ENCODE data around the gene CDC42BPB. TPM values are rescaled to one million over a fixed set of nuclear protein-coding genes. Genes with fewer than 3 reads are reported as not detected.

CDC42BPB gene
- total RNA-seq, 4 donors from 2014 or later: 30.0 to 64.3 (median 32.6) TPM

- in situ Hi-C loops (cut with MboI; ENCODE audit: low sequenced_read_pairs in 4 of 4) (no loop called here), intact Hi-C loops (cut with DNase I; ENCODE audit: low total_unique reads) (no loop called here)
- TF ChIP-seq CTCF (IDR thresholded peaks at IDR 0.05 in 4 of 5, conservative IDR thresholded peaks at IDR 0.05 in 1 of 5) (no peak), POLR2A (IDR thresholded peaks at IDR 0.05) (no peak)
- Histone ChIP-seq H3K9me3 (no peaks in the 10 kb centered on the region), H3K27me3 (no peaks in the 10 kb centered on the region), H3K4me1 (peaks cover 21 to 24% of the 10 kb centered on the region in 2 donors), H3K27ac (no peak overlapping the region), H3K36me3 (no peaks in the 10 kb centered on the region), H3K4me3 (no peak overlapping the region)
- no peak for ATAC-seq
- no peak for DNase-seq
These were observed 13.9 kb downstream of the CDC42BPB start for GRCh38 chr14:103043257-103044015.

- Histone ChIP-seq H3K27ac (no peak overlapping the region), H3K27me3 (no peaks in the 10 kb centered on the region), H3K4me3 (no peak overlapping the region), H3K9me3 (no peaks in the 10 kb centered on the region), H3K36me3 (no peaks in the 10 kb centered on the region), H3K4me1 (peaks cover 15 to 19% of the 10 kb centered on the region in 2 donors)
- intact Hi-C loops (cut with DNase I; ENCODE audit: low total_unique reads) (no loop called here), in situ Hi-C loops (cut with MboI; ENCODE audit: low sequenced_read_pairs in 4 of 4) (no loop called here)
- TF ChIP-seq CTCF (IDR thresholded peaks at IDR 0.05 in 4 of 5, conservative IDR thresholded peaks at IDR 0.05 in 1 of 5) (no peak), POLR2A (IDR thresholded peaks at IDR 0.05) (no peak)
- DNase-seq (no peak), ATAC-seq (no peak)
These were observed 15.9 kb downstream of the CDC42BPB start for GRCh38 chr14:103041464-103041863.

- H3K36me3 ChIP-seq: no peaks in the 10 kb centered on the region
- H3K27ac ChIP-seq: peak overlapping the region in 1 of 4 donors; percentile 2
- intact Hi-C loops (cut with DNase I; ENCODE audit: low total_unique reads): no loop called here
- in situ Hi-C loops (cut with MboI; ENCODE audit: low sequenced_read_pairs in 4 of 4): no loop called here
- H3K4me1 ChIP-seq: peaks cover under 1 to 3% of the 10 kb centered on the region in 2 donors
- H3K27me3 ChIP-seq: no peaks in the 10 kb centered on the region
- DNase-seq (no peak), ATAC-seq (no peak)
- no peak overlapping the region for H3K4me3 ChIP-seq
- H3K9me3 ChIP-seq: no peaks in the 10 kb centered on the region
- no peak for TF ChIP-seq CTCF (IDR thresholded peaks at IDR 0.05 in 4 of 5, conservative IDR thresholded peaks at IDR 0.05 in 1 of 5)
- TF ChIP-seq POLR2A (IDR thresholded peaks at IDR 0.05): no peak
These were observed 23.7 kb downstream of the CDC42BPB start for GRCh38 chr14:103033681-103034096.

- Histone ChIP-seq H3K27ac (no peak overlapping the region), H3K4me1 (peaks cover 3 to 8% of the 10 kb centered on the region in 2 donors)
- in situ Hi-C loops (cut with MboI; ENCODE audit: low sequenced_read_pairs in 4 of 4): no loop called here
These were observed 25.4 kb downstream of the CDC42BPB start for GRCh38 chr14:103031956-103032355.

More at GRCh38 chr14:103031956-103032355, 25.4 kb downstream of the CDC42BPB start:
- TF ChIP-seq POLR2A (IDR thresholded peaks at IDR 0.05): no peak
- no peak for TF ChIP-seq CTCF (IDR thresholded peaks at IDR 0.05 in 4 of 5, conservative IDR thresholded peaks at IDR 0.05 in 1 of 5)
- ATAC-seq: no peak
- intact Hi-C loops (cut with DNase I; ENCODE audit: low total_unique reads): no loop called here
- Histone ChIP-seq H3K4me3 (no peak overlapping the region), H3K36me3 (no peaks in the 10 kb centered on the region), H3K27me3 (no peaks in the 10 kb centered on the region), H3K9me3 (no peaks in the 10 kb centered on the region)
- DNase-seq: no peak

All from gastrocnemius medialis (tissue), 4 donors.